Suprapubic skin (tissue), 4 donors: ENCODE results near the gene LCORL.

Source experiments
- EP300 ChIP-seq: sonication (generic); formaldehyde crosslinking; IDR thresholded peaks from one replicate; pipeline ENCODE4 v1.6.1; 2017; ENCODE audit warnings: antibody characterized with exemption
- POLR2A ChIP-seq, 2 donors: fragments of 450-650 bp; IDR thresholded peaks; one replicate each; pipeline ENCODE4 v1.6.1; 2017; ENCODE audit warnings: antibody characterized with exemption in 2 of 2, mild to moderate bottlenecking in 2 of 2, moderate library complexity in 2 of 2
- POLR2AphosphoS5 ChIP-seq, 3 donors: sonication (generic); formaldehyde crosslinking; IDR thresholded peaks; one replicate each; pipeline ENCODE4 v1.6.1; 2017; ENCODE audit warnings: antibody characterized with exemption in 3 of 3
- TF ChIP-seq, protein P1 (sequence below), 2 donors: fragments of 200-600 bp in 1 of 2; fragments of 450-650 bp in 1 of 2; sonication (generic) in 1 of 2; IDR thresholded peaks; one replicate each; pipeline ENCODE4 v1.5.1; 2016 to 2019; ENCODE audit warnings: antibody characterized with exemption in 2 of 2, mild to moderate bottlenecking in 1 of 2, moderate library complexity in 1 of 2

DNA sequence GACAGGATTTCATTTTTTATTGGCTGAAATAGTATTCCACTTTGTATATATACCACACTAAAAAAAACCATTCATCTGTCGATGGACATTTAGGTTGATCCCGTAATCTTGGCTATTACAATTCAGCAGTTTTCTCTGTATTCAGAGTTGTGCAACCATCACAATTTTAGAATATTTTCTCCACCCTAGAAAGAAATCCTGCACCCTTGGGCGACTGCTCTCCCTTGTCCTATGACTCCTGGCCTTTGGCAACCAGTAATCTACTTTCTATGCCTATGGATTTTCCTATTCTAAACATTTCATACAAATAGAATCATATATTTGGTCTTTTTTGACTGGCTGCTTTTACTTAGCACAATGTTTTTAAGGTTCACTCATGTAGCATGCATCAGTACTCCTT is 126.1 kb downstream of the LCORL start:
- TF ChIP-seq POLR2A (IDR thresholded peaks at IDR 0.05), result no peak
- no peak for TF ChIP-seq EP300
- TF ChIP-seq, protein P1, sequence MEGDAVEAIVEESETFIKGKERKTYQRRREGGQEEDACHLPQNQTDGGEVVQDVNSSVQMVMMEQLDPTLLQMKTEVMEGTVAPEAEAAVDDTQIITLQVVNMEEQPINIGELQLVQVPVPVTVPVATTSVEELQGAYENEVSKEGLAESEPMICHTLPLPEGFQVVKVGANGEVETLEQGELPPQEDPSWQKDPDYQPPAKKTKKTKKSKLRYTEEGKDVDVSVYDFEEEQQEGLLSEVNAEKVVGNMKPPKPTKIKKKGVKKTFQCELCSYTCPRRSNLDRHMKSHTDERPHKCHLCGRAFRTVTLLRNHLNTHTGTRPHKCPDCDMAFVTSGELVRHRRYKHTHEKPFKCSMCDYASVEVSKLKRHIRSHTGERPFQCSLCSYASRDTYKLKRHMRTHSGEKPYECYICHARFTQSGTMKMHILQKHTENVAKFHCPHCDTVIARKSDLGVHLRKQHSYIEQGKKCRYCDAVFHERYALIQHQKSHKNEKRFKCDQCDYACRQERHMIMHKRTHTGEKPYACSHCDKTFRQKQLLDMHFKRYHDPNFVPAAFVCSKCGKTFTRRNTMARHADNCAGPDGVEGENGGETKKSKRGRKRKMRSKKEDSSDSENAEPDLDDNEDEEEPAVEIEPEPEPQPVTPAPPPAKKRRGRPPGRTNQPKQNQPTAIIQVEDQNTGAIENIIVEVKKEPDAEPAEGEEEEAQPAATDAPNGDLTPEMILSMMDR (IDR thresholded peaks at IDR 0.05), result no peak
- TF ChIP-seq POLR2AphosphoS5 (IDR thresholded peaks at IDR 0.05), result no peak
